GM23248 (cell line): ENCODE results near the gene KIAA1614.

ENCODE experiments used
- EZH2 ChIP-seq: fragments of 200-600 bp; sonication (generic); IDR thresholded peaks from 2 replicates; pipeline ENCODE4 v1.6.1; 2018; ENCODE audit warnings: antibody characterized with exemption, mild to moderate bottlenecking; ENCODE audit not compliant: insufficient read depth, poor library complexity, severe bottlenecking
- EZH2phosphoT487 ChIP-seq: fragments of 200-600 bp; sonication (generic); IDR thresholded peaks from 2 replicates; pipeline ENCODE4 v1.6.1; 2018; ENCODE audit warnings: antibody characterized with exemption, moderate library complexity, mild to moderate bottlenecking, low read depth; ENCODE audit not compliant: insufficient read depth

GRCh38 chr1:180954801-180955165 lies 42.1 kb downstream of the KIAA1614 start:
- TF ChIP-seq EZH2, result no peak
- TF ChIP-seq EZH2phosphoT487, result no peak
